ENCODE data around the gene FAM149A. TPM values are rescaled to one million over a fixed set of nuclear protein-coding genes. Genes with fewer than 3 reads are reported as not detected.

FAM149A gene
- polyA plus RNA-seq, 1 donor (not counting 4 experiments of a cell fraction or from before 2014, with no cell fraction given): 0.41 TPM

DNA sequence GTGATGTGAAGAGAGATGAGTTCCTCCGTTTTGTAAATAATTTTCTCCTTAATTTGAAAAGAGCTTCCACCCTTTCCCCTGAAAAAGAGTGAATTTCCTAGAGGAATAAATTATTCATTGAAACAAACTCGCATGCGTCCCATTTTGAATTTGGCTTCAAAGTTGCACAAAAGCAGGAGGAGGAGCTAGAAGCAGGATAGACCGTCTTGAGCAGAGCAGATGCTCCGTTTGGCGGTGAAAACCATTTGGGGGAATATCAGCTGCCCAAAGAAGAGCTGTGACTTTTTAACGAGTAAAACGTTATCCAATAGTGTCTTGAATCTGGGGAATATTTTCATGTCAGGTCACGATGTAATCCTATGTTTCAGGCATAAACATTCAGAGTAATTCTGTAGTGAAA lies 42.0 kb downstream of the FAM149A start:
- Histone ChIP-seq H3K4me2 (ENCODE audit: control insufficient read depth, extremely low read depth, insufficient read depth, low read depth, low read length) (no peak overlapping the region), H2AFZ (ENCODE audit: control insufficient read depth, low read length) (no peak overlapping the region), H3K27me3 (ENCODE audit: control insufficient read depth, extremely low read depth, insufficient read depth, low read length) (peaks cover 8% of the 10 kb centered on the region), H3K9me1 (ENCODE audit: control insufficient read depth, extremely low read depth, insufficient read depth, low read length) (no peaks in the 10 kb centered on the region), H3K9ac (ENCODE audit: control insufficient read depth, extremely low read depth, insufficient read depth, low read length) (no peak overlapping the region), H3K27ac (ENCODE audit: control insufficient read depth, insufficient read depth, low read length) (no peak overlapping the region), H3K9me3 (ENCODE audit: control insufficient read depth, low read depth, low read length) (no peaks in the 10 kb centered on the region), H4K20me1 (ENCODE audit: control insufficient read depth, extremely low read depth, insufficient read depth, low read length) (no peaks in the 10 kb centered on the region), H3K4me3 (ENCODE audit: control insufficient read depth in 2 of 3, extremely low read depth in 1 of 3, insufficient read depth in 2 of 3, low read depth in 1 of 3, low read length in 3 of 3) (no peak overlapping the region), H3K36me3 (ENCODE audit: control insufficient read depth in 2 of 2, extremely low read depth in 1 of 2, insufficient read depth in 2 of 2, low read length in 2 of 2) (no peaks in the 10 kb centered on the region), H3K4me1 (ENCODE audit: control insufficient read depth, extremely low read depth, insufficient read depth, low read length) (peaks cover 2% of the 10 kb centered on the region), H3K79me2 (ENCODE audit: control insufficient read depth, insufficient read depth, low read length) (no peaks in the 10 kb centered on the region)
- no peak for TF ChIP-seq EZH2 (IDR thresholded peaks at IDR 0.05; ENCODE audit: low read length)
- TF ChIP-seq, protein P1, sequence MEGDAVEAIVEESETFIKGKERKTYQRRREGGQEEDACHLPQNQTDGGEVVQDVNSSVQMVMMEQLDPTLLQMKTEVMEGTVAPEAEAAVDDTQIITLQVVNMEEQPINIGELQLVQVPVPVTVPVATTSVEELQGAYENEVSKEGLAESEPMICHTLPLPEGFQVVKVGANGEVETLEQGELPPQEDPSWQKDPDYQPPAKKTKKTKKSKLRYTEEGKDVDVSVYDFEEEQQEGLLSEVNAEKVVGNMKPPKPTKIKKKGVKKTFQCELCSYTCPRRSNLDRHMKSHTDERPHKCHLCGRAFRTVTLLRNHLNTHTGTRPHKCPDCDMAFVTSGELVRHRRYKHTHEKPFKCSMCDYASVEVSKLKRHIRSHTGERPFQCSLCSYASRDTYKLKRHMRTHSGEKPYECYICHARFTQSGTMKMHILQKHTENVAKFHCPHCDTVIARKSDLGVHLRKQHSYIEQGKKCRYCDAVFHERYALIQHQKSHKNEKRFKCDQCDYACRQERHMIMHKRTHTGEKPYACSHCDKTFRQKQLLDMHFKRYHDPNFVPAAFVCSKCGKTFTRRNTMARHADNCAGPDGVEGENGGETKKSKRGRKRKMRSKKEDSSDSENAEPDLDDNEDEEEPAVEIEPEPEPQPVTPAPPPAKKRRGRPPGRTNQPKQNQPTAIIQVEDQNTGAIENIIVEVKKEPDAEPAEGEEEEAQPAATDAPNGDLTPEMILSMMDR (optimal IDR thresholded peaks at IDR 0.05 in 1 of 3, IDR thresholded peaks at IDR 0.05 in 1 of 3, conservative IDR thresholded peaks at IDR 0.05 in 1 of 3; ENCODE audit: extremely low read depth in 1 of 3, insufficient read depth in 2 of 3, low read length in 3 of 3): no peak
- dilution Hi-C loops (cut with MboI; ENCODE audit: extremely low pct_ligation_motif_present, low sequenced_read_pairs): no loop called here
- no peak for FAIRE-seq
- no peak for DNase-seq (ENCODE audit: low read depth, low spot score)

DNA sequence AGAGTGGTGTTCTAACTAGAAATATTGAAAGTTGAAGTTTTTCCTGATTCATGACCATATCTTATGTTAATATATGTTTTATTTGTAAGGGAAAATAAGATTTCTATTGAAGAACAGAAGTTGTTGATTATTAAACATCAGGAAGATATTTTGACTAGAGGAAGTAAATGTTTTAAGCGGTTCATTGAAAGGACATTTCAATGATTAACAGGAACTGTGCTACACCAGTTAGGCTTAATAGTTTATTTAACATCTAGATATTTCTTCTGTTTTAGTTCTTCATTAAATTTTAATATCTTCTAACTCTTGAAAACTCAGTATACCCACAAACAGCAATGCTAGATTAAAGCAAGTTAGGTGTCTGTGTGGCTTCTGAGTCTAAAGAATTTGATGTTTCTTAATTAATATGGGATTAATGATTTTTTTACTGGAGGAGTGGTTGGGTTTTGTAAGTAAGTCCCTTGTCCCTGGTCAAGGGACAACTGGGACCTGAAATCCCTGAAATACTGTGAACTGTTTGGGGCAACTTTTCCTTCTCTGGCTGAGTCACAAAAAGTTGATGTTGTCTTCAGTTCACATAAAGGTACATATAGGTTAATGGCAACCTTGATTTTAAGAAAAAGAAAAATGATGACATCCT lies 44.0 kb downstream of the FAM149A start:
- H3K4me3 ChIP-seq (ENCODE audit: control insufficient read depth in 2 of 3, extremely low read depth in 1 of 3, insufficient read depth in 2 of 3, low read depth in 1 of 3, low read length in 3 of 3): no peak overlapping the region
- no peak overlapping the region for H3K4me2 ChIP-seq (ENCODE audit: control insufficient read depth, extremely low read depth, insufficient read depth, low read depth, low read length)
- FAIRE-seq: no peak
- DNase-seq (ENCODE audit: low read depth, low spot score): no peak
- H3K4me1 ChIP-seq (ENCODE audit: control insufficient read depth, extremely low read depth, insufficient read depth, low read length): peaks cover 2% of the 10 kb centered on the region
- no peaks in the 10 kb centered on the region for H4K20me1 ChIP-seq (ENCODE audit: control insufficient read depth, extremely low read depth, insufficient read depth, low read length)
- H3K9me3 ChIP-seq (ENCODE audit: control insufficient read depth, low read depth, low read length): no peaks in the 10 kb centered on the region
- no peaks in the 10 kb centered on the region for H3K79me2 ChIP-seq (ENCODE audit: control insufficient read depth, insufficient read depth, low read length)
- no peaks in the 10 kb centered on the region for H3K9me1 ChIP-seq (ENCODE audit: control insufficient read depth, extremely low read depth, insufficient read depth, low read length)
- H3K36me3 ChIP-seq (ENCODE audit: control insufficient read depth in 2 of 2, extremely low read depth in 1 of 2, insufficient read depth in 2 of 2, low read length in 2 of 2): no peaks in the 10 kb centered on the region
- peaks cover 8% of the 10 kb centered on the region for H3K27me3 ChIP-seq (ENCODE audit: control insufficient read depth, extremely low read depth, insufficient read depth, low read length)
- dilution Hi-C loops (cut with MboI; ENCODE audit: extremely low pct_ligation_motif_present, low sequenced_read_pairs): no loop called here
- H2AFZ ChIP-seq (ENCODE audit: control insufficient read depth, low read length): no peak overlapping the region
- no peak for TF ChIP-seq EZH2 (IDR thresholded peaks at IDR 0.05; ENCODE audit: low read length)
- TF ChIP-seq, protein P1 (optimal IDR thresholded peaks at IDR 0.05 in 1 of 3, IDR thresholded peaks at IDR 0.05 in 1 of 3, conservative IDR thresholded peaks at IDR 0.05 in 1 of 3; ENCODE audit: extremely low read depth in 1 of 3, insufficient read depth in 2 of 3, low read length in 3 of 3): no peak
- no peak overlapping the region for H3K27ac ChIP-seq (ENCODE audit: control insufficient read depth, insufficient read depth, low read length)
- H3K9ac ChIP-seq (ENCODE audit: control insufficient read depth, extremely low read depth, insufficient read depth, low read length): no peak overlapping the region

All from keratinocyte (primary cell).